ENCODE results near the gene CENPV.
"Not testable (repeated sequence)": the region's sequence is repeated elsewhere in the genome, so short reads cannot be mapped to it uniquely, and the experiment has no call there.

The CENPV gene

DNA sequence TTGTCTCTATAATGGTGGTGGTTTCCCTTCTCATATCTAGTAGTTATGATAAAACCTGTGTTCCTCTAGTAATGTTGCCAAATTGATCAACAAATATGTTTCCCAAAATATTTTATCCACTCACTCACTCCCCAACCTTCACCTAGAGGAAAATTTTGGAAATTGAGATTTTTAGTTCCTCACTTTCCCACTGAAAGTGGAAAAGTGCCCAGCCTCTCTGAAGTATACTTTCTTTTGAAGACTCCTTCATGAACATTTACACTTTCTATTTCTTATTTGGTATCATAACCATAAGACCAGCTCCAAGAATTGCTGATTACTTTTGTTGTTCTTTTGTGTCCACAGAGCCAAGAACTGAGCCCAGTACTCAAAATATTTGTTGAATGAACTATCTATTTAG is 5.1 kb upstream of the CENPV start:
- DNase-seq, result no peak

DNA sequence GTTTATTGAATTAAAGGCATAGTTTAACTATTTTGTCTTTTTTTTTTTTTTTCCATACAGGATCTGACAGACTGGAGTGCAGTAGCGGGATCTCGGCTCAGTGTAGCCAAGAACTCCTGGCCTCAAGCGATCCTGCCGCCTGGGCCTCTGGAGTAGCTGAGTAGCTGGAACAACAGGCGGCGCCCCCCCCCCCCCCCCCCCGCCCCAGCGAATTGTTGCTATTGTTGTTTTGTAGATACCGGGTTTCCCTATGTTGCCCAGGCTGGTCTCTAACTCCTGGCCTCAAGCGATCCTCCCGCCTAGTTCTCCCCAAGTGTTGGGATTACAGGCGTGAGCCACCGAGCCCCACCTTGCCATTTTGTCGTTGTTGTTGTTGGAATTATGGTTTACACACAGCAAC is 1.3 kb upstream of the CENPV start:
- no peak for DNase-seq

DNA sequence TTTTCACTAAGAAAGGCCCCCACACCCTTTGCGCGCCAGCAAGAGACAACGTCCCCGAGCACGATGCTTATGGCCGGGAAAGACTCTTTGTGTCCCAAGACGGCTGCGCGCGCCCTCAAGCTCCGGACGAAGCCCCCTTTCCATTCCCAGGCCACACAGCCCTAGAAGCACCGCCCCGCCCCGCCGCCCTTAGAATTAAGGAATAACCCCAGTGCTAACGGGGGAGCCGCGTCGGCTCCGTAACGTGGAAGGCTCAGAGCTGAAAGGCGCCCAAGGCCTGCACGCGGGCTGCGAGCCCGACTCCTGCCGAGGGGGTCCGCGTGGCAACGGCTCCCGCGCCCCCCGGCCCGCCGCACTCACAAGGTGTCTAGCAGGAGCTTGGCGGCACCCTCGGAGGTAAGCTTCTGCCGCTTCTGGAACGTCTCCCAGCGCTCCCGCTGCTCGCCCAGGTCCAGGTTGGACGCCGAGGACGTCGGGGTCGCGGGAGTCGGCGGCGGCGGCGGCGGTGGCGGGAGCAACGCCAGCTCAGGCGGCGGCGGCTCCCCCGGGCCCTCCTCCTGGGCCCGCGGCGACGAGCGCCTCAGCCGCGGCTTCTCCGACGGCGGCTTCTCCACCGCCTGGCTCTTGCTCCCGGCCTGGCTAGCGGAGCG is 477 bp downstream of the CENPV start:
- DNase-seq, result peak; percentile 49

DNA sequence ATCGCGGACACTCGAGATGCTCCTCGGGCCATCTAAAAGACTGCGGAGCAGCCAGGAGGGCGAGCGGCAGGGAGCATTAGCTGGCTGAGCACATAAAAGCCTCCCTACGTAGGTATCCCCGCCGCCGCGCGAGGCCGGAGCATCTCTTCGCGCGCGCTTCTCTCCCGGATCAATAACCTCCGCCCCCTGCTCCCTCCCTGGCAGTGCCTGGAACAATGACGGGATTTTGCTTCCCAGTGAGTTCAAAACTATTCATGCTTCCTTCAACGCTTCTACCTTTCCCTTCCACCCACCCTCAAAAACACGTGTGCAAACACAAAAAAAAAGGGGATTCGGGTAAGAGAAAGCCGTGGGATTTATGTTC is 984 bp downstream of the CENPV start:
- DNase-seq, result peak; percentile 69

DNA sequence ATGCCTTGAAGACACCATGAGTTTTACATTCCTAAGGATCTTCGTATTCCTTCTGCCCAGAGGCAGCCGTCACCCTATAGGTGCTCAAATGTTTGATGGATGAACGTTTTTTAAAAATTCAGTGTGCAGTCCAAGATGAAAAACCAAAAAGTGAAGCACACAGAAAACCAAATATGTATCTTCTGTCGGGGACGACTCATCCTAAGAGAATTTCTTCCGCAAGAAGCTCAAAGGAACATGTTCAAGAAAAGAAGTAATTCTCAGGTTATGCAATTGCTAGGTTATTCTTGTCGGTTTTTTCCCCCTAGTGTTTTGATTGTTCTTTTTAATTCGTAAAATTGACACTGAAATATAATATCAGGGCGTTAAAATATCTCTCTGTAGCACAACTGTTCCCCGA is 1.4 kb downstream of the CENPV start:
- no peak for DNase-seq

DNA sequence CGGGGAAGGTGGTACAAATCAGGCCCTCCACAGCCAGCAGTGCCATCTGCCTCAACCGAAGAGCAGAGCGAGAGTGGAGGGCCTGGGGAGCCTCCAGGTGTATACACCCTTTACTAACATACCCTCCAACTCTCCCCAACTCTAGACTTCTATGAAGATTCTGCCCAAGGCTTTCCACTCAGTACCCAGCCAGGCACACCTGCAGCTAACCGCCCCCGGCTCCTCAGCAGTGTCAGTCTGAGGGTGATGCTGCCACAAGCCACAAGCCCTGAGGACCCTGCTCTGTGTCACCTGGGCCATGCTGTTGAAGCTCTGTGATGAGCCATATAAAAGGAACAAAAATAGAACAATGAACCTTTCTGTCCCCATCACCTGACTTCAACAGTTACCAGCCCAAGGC is 3.8 kb downstream of the CENPV start:
- no peak for DNase-seq

DNA sequence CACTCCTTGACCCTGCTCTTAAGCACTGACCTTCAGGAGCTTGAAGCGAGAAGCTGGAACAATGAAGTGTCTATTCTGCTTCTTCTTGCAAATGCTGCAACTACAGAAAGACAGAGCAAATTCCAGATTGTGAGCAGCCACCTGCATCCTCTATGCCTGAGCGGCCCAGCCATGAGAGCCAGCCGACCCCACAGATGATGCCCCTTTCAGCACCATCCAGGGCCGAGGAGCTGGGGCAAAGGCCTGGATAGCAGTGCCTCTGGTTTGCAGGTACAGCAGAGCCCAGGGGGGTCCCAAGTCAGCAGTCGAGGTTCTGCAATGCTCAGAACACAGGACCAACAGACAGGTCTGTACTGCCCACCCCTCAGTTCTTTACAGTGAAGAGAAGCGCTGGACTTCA is 4.7 kb downstream of the CENPV start:
- no peak for DNase-seq

DNA sequence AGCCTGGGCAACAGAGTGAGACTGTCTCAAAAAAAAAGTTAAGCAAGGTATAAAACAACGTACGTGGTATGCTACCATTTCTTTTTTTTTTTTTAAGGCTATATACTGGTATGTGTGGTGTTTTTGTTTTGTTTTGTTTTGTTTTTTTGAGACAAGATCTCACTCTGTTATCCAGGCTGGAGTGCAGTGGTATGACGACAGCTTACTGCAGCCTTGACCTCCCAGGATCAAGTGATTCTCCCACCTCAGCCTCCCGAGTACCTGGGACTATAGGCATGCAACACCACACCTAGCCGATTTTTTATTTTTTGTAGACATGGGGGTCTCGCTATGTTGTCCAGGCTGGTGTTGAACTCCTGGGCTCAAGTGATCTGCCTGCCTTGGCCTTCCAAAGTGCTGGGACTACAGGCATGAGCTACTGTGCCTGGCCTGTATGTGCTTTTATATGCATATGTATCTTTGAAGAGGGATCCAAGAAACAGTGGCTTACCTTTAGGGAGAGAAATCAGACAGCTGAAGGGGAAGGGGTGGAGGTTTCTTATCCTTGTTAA is 6.5 kb downstream of the CENPV start:
- DNase-seq, result no peak

DNA sequence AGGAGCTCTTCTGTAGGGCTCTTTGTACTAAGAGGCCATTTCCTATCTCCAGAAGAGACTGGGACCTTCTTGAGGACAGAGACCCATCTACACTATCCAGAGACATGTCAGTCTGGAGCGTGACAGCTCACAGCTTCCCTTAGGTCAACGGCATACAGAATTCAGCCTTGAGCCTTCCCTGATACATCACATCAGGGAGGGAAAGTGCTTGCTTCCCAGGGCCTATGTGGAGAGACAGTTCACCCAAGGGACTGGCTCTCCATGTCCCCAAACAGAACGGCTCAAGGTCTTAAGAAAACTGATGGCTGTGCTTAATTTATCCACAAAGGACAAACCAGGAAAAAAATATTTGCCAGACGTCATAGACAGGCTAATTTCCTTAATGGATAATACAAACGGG is 7.7 kb downstream of the CENPV start:
- DNase-seq, result no peak

DNA sequence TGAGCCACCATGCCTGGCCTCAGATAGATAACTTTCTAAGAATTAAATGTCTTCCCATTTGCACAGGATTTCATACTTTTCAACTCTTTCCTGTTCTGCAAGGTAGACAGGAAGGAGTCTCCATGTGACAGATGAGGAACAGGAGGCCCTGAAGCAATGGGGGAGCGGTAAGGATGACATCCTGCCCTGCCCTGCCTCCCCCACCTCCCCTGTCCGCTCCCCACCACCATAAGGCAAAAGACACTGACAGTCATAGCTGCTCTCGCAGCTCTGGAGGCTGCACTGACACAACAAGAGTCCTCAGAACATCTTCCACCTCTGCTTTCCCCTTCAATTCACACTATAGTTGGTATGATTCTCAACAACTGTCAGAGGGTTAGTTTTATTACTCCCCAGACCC is 9.7 kb downstream of the CENPV start:
- DNase-seq, result no peak

DNA sequence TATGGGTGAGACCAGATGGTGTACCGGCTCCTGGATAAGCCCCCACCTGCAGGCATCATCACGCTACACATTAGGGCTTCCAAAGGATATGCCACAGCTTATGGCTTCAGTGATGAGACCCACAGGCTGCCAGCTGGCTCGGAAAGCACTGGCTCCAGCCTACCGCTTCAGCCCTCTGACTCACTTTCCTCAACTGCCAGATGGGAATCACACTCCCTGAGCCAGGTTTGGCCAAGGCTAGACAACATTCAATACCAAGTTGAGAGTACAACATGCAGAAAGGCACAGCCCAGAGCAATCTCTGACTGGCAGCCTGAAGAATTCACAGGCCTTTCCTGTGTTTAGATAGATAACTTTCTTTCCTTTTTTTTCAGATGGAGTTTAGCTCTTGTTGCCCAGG is 10.3 kb downstream of the CENPV start:
- DNase-seq, result no peak

DNA sequence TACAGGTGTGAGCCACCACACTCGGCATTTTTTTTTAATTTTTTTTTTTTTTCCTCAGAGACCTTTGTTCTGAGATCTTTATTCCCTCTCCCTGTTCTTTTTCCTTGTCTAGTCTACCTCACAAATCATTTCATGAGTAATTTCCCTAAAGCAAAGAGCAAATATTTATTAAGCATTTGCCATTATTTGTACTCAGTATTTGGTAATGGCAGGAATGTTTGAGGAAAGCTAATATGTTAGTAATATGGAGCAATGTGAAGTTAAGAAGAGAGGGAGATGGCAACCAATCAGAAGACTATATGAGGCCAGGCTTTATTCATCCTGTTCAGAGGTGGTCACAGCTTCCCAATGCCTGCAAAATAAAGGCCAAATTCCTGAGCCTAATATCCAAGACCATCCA is 13.3 kb downstream of the CENPV start:
- DNase-seq, result no peak

DNA sequence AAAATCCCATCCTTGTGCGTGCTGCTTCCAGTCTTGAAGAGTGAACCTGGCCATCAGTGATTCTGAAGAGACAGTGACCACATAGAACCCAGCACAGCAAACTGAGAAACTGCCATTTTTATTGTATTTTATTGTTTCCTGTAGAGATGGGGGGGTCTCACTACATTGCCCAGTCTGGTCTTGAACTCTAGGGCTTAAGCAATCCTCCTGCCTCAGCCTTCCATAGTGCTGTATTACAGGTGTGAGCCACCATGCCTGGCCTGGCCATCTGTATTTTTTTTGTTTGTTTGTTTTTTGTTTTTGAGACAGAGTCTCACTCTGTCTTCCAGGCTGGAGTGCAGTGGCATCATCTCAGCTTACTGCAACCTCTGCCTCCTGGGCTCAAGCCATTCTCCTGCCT is 13.9 kb downstream of the CENPV start:
- DNase-seq, result no peak

DNA sequence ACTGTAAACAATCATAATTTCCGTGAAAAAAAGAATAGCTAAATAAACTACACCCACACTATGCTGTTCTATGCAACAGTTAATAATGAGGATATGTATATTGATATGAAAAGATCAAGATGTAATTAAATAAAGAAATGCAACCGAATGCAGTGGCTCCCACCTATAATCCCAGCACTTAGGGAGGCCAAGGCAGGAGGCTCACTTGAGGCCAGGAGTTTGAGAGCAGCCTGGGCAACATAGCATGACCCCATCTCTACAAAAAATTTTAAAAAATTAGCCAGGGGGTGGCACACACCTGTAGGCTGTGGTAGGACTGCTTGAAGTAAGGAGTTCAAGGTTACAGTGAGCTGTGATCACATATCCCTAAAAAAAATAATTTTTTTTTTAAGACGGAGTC is 14.9 kb downstream of the CENPV start:
- no peak for DNase-seq

DNA sequence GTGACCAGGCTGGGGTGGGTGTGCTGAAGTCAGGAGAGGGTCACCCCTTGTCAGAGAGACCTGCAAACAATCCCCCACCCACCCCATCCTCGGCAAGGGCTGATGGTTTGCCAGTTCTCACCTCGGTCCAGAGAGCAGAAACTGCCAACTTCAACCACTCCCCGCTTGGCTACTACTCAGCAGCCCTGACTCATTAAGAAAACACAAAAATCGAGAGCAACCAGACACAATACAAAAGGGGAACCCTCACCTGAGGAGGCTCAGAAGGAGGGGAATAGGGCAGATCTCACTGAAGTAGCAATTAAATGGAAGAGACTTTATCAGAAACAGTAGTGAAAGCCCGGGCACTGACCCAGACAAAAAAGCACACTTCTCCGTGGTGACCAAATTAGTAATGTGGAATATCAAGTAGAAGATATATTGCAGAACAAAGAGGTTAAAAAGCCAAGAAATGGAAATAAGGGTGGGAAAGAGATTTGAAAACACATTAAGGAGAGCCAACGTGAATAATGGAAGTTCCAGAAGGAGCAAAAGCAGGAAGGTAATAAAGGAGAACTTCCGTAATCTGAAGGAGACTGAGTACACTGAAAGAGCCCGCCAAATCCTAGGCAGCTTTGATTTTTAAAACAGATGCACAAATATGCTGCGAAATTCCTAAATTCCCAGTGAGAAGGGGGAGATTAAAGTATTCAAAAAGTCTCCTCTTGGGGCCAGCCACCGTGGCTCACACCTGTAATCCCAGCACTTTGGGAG is 23.6 kb downstream of the CENPV start:
- DNase-seq, result no peak

DNA sequence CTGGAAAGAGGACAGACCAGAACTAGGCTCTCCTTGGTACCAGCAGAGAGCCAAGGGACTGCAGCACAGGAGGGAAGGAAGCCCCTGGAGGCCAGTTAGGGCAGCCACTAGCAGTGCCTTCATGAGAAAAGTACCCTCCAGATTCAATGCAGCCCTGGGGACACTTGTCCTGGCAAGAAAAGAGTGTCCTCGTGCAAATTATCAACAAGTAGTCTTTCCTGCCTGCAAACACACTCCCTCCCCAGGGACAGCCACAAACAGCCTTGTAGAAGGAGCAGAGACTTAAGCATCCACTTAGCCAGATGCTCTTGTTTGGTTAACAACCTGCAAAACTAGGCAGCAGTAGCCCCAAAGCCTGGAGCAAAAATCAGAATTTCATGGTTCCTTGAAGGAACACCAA is 24.3 kb downstream of the CENPV start:
- DNase-seq, result peak; percentile 84

DNA sequence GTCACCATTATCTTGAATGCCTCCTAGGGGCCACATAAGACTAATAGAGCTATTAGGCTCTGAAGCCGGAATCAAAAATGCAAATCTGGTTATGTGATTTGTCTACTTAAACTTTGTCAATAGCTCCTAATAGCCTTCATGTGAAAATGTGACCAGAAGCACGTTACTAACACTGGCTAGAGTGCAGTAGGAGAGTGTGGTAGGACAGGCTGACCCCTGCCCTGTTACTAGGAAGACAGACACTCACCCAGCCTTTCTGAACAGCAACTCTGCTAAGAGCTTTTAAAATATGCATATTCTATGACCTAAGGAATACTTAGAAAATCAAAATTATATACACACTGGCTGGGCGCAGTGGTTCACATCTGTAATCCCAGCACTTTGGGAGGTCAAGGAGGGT is 26.3 kb downstream of the CENPV start:
- DNase-seq, result no peak

DNA sequence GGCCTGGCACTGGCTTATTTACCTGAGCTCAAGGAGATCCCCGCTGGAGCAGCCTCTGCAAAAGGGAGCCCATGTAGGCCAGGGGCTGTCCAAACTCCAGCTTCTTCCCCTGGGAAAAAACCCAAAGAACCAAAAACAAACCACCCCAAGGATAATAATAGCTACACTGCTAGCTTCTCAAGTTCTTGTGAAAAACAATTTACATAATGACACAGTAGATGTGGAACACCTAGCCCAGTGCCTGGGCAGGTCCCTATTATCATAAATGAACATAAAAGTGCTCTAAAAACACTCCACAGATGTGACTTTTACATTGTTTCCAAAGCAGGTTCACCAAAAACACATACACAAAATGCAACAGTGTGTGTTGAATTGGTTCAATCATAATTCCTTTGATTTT is 27.3 kb downstream of the CENPV start:
- DNase-seq, result no peak

DNA sequence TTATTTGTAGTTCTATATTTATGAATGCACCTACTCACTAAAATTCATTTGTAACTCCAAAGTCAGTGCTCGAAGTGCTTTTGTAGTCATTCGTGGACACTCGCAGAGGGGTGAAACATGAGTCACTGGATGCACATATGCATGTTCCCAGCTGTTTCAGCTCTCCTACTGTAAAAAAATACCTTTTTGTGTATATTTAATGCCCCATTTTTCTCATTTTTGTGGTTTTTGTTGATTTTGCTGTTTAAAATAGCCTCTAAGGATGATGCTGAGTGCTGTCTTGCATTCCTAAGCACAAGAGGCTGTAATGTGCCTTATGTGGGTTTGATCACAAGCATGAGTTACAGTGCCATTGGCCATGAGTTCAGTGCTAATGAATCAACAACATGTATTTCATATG is 30.6 kb downstream of the CENPV start:
- DNase-seq, result no peak

DNA sequence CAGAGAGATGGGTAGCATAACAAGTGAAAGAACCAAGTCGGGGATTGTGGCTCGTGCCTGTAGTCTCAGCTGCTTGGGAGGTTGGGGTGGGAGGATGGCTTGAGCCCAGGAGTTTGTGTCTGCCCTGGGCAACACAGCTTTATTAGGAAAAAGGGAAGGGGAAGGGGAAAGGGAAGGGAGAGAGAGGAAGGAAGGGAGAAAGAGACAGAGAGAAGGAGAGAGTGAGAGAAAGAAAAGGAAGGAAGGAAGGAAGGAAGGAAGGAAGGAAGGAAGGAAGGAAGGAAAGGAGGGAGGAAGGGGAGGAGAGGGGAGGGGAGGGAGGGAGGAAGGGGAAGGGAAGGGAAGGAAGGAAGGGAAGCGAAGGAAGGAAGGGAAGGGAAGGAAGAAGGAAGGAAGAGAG is 33.3 kb downstream of the CENPV start:
- DNase-seq, result no peak

DNA sequence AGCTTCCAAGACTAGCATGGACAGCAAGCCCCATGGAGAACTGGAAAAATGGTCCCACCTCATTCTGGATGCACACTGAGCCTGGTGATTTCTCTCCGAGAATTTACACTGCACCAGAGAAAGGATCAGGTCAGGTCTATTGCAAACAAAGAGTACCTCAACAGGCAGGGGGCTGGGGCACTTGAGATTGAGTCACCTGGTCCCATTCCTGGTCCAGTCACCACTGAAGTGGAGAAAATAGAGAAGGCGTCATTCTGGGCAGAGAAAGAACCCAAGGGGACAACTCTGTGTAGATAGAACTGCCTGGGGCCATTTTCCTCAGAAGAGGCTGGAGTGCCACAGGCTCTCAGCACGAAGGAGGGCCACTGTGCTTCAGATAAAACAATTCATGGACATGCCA is 38.4 kb downstream of the CENPV start:
- no peak for DNase-seq

DNA sequence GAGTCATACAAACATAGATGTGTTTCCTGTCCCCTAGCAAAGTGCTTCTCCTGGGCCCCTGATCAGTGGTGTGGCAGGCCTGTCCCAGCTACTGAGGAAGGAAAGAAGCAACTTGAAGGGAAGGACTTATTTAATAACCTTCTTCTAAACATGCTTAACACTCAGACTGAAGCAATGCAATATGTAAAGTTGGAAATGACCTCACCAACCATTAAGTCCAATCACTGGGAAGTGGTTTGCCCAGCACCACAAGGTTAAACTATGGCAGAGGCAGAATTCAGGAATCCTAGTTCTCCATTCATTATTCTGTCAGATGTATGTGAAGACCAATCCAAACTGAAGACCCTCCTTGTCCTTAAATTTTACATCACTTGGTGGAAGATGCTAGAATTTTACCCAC is 39.1 kb downstream of the CENPV start:
- DNase-seq, result no peak

DNA sequence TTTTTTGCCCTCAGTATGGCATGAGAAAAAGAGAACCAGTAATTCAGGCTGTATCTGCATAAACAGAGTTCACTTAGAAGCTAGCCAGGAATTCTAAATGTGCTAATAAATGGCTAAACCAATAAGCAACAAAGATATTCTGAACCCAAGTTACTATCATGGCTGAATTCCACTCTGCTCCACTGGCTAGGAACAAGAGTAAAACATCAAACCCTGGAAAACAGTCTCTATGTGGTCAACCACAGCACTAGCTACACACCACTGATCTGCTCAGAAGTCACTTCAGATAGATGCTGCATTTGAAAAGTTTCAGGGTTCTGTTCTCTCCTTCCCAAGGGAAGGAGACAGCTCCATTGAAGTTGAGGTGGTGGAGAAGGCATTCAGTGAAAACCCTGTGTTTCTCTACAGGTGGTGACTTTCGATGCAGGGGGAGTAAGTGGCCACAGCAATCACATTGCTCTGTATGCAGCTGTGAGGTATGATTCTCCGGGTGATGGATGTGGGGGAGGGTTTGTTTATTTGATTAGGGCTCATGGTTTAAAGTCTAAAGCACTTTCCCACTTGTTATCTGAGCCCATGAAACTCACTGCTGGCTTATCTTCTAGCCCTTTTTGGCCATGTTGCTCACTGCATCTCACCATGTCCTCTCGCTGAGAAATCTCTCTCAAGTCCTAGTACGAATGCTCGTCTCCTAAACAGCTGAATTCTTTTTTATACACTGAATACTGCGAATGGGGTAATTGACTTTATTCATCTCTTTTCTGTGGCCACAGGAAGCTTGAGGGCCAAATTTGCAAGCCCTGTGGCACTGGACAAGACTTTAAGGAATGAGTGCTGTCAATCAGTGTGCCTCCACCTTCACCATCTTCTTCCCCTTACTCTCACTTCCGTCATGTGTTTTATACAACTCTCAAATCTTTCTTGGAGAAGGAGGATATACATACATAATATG is 39.9 kb downstream of the CENPV start:
- DNase-seq, result no peak

DNA sequence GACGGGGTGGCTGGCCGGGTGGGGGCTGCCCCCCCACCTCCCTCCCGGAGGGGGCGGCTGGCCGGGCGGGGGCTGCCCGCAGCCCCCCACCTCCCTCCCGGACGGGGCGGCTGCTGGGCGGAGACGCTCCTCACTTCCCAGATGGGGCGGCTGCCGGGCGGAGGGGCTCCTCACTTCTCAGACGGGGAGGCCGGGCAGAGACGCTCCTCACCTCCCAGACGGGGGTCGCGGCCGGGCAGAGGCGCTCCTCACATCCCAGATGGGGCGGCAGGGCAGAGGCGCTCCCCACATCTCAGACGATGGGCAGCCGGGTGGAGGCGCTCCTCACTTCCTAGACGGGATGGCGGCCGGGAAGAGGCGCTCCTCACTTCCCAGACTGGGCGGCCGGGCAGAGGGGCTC is 41.2 kb downstream of the CENPV start:
- DNase-seq, result not testable (repeated sequence)

Measured in NCI-H1436 (cell line).